A172 (cell line): ENCODE data around the gene EIF1AD. TPM values are rescaled to one million over a fixed set of nuclear protein-coding genes. Genes with fewer than 3 reads are reported as not detected.

Experiments
- total RNA-seq: library from RNA; depleted of rRNA; stranded (reverse); fragments of >200 nt; shearing (Covaris generic); gene quantifications from 2 replicates; pipeline ENCODE4 v1.2.3, GENCODE V29; 2014; rRNA removed

Gene EIF1AD
- total RNA-seq, 1 experiment from 2014 or later, result 54.5 TPM

Other genes with a start within 250 kb of the EIF1AD start
- 13.2 and 14.8 TPM in 2 replicates for gene AP5B1, start 221.2 kb downstream of the EIF1AD start, total RNA-seq
- not detected in 2 replicates for gene OVOL1, start 215.1 kb downstream of the EIF1AD start, total RNA-seq
- not detected in 2 replicates for gene SNX32, start 168.2 kb downstream of the EIF1AD start, total RNA-seq
- gene CFL1, start 144.0 kb downstream of the EIF1AD start, total RNA-seq, result 1,263 and 1,396 TPM in 2 replicates
- 27.1 and 35.3 TPM in 2 replicates for gene MUS81, start 141.7 kb downstream of the EIF1AD start, total RNA-seq
- gene EFEMP2, start 129.4 kb downstream of the EIF1AD start, total RNA-seq, result 48.5 and 56.8 TPM in 2 replicates
- gene CTSW, start 122.3 kb downstream of the EIF1AD start, total RNA-seq, result 0.79 and 1.8 TPM in 2 replicates
- gene FIBP, start 113.7 kb downstream of the EIF1AD start, total RNA-seq, result 131 and 171 TPM in 2 replicates
- gene CCDC85B, start 111.5 kb downstream of the EIF1AD start, total RNA-seq, result 27.3 and 28.0 TPM in 2 replicates
- gene FOSL1, start 101.8 kb downstream of the EIF1AD start, total RNA-seq, result 71.3 and 109 TPM in 2 replicates
- 22.2 and 27.3 TPM in 2 replicates for gene C11orf68, start 83.1 kb downstream of the EIF1AD start, total RNA-seq
- gene DRAP1, start 82.7 kb downstream of the EIF1AD start, total RNA-seq, result 259 and 262 TPM in 2 replicates
- not detected in 2 replicates for gene TSGA10IP, start 56.7 kb downstream of the EIF1AD start, total RNA-seq
- gene SART1, start 40.4 kb downstream of the EIF1AD start, total RNA-seq, result 35.8 and 54.8 TPM in 2 replicates
- 53.2 and 72.3 TPM in 2 replicates for gene BANF1, start 346 bp upstream of the EIF1AD start, total RNA-seq
- not detected in 2 replicates for gene CST6, start 9.9 kb upstream of the EIF1AD start, total RNA-seq
- 0.29 and 0.41 TPM in 2 replicates for gene CATSPER1, start 24.3 kb upstream of the EIF1AD start, total RNA-seq
- not detected in 2 replicates for gene GAL3ST3, start 47.0 kb upstream of the EIF1AD start, total RNA-seq
- 172 and 177 TPM in 2 replicates for gene SF3B2, start 50.2 kb upstream of the EIF1AD start, total RNA-seq
- gene PACS1, start 68.1 kb upstream of the EIF1AD start, total RNA-seq, result 15.1 and 18.0 TPM in 2 replicates